GM23248 (cell line): ENCODE results near the gene TAS2R7.

ENCODE experiments used
- EZH2 ChIP-seq: fragments of 200-600 bp; sonication (generic); IDR thresholded peaks from 2 replicates; pipeline ENCODE4 v1.6.1; 2018; ENCODE audit warnings: antibody characterized with exemption, mild to moderate bottlenecking; ENCODE audit not compliant: insufficient read depth, poor library complexity, severe bottlenecking
- EZH2phosphoT487 ChIP-seq: fragments of 200-600 bp; sonication (generic); IDR thresholded peaks from 2 replicates; pipeline ENCODE4 v1.6.1; 2018; ENCODE audit warnings: antibody characterized with exemption, moderate library complexity, mild to moderate bottlenecking, low read depth; ENCODE audit not compliant: insufficient read depth

GRCh38 chr12:10842862-10843261, 40.4 kb upstream of the TAS2R7 start:
- no peak for TF ChIP-seq EZH2
- no peak for TF ChIP-seq EZH2phosphoT487
